Mucosa of descending colon (tissue), 3 donors: ENCODE results near the gene LZTR1. TPM values are rescaled to one million over a fixed set of nuclear protein-coding genes. Genes with fewer than 3 reads are reported as not detected.

Experiments
- ATAC-seq: fragments of 200-7000 bp; cut with Tn5 transposase; one replicate; pipeline ENCODE4 v1.9.1; 2020; ENCODE audit warnings: mild to moderate bottlenecking, moderate library complexity
- DNase-seq, 3 donors: peaks; one replicate each; pipeline ENCODE4 v3.0.0-alpha.2; 2020
- H3K36me3 ChIP-seq: fragments of 200-600 bp; one replicate; pipeline ENCODE4 v1.8.0; 2021; ENCODE audit warnings: low read depth, mild to moderate bottlenecking
- H3K4me1 ChIP-seq: fragments of 200-600 bp; one replicate; pipeline ENCODE4 v1.8.0; 2021; ENCODE audit warnings: low read depth, mild to moderate bottlenecking
- H3K4me3 ChIP-seq: fragments of 200-600 bp; one replicate; pipeline ENCODE4 v1.8.0; 2021; ENCODE audit warnings: mild to moderate bottlenecking
- H3K9me3 ChIP-seq: fragments of 200-600 bp; one replicate; pipeline ENCODE4 v1.8.0; 2021; ENCODE audit warnings: mild to moderate bottlenecking
- intact Hi-C, 2 donors: fragments of 100-400 bp; cut with DNase I in 1 of 2; cut with micrococcal nuclease in 1 of 2; formaldehyde crosslinking; loops; one replicate each; pipeline versions ENCODE4 v1.11.0 to v1.11.1; 2022; cut with DNase I, micrococcal nuclease
- total RNA-seq, 3 donors: library from RNA; stranded (reverse); fragmentation: NEBNext Ultra II Directional in 2 of 3; extraction: Animal tissue kit (Norgen Biotek cat#: 25700) in 2 of 3; gene quantifications; one replicate each; pipeline versions ENCODE4 v1.2.1 to v1.2.4, GENCODE V29; 2021 to 2023
- TF ChIP-seq, protein P1 (sequence below): fragments of 200-600 bp; IDR thresholded peaks from one replicate; pipeline ENCODE4 v1.8.0; 2022; ENCODE audit warnings: antibody characterized with exemption, mild to moderate bottlenecking
- donor health status: DM: no; HTN: no; CAD: no; lungs with moderate emphysema.
- donor health status: DM: no; HTN: no; CAD: no.
- donor health status: DM: no; HTN: yes; CAD: no.

The LZTR1 gene
- total RNA-seq, 3 donors from 2014 or later, result 42.9 to 71.3 (median 43.6) TPM

- Histone ChIP-seq H3K4me3 (peak overlapping the region; percentile 47), H3K36me3 (no peaks in the 10 kb centered on the region), H3K9me3 (peaks cover 5% of the 10 kb centered on the region), H3K4me1 (peaks cover 27% of the 10 kb centered on the region)
- intact Hi-C loops, result loop anchor here in 1 of 2 donors (10.0 kb wide), 1 partner anchor 66 kb away; the partner anchor contains the start of gene CRKL
- TF ChIP-seq, protein P1, sequence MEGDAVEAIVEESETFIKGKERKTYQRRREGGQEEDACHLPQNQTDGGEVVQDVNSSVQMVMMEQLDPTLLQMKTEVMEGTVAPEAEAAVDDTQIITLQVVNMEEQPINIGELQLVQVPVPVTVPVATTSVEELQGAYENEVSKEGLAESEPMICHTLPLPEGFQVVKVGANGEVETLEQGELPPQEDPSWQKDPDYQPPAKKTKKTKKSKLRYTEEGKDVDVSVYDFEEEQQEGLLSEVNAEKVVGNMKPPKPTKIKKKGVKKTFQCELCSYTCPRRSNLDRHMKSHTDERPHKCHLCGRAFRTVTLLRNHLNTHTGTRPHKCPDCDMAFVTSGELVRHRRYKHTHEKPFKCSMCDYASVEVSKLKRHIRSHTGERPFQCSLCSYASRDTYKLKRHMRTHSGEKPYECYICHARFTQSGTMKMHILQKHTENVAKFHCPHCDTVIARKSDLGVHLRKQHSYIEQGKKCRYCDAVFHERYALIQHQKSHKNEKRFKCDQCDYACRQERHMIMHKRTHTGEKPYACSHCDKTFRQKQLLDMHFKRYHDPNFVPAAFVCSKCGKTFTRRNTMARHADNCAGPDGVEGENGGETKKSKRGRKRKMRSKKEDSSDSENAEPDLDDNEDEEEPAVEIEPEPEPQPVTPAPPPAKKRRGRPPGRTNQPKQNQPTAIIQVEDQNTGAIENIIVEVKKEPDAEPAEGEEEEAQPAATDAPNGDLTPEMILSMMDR, result no peak
- ATAC-seq (no peak), DNase-seq (no peak)
Measured at GRCh38 chr22:20980938-20981722, 967 bp upstream of the LZTR1 start.

- H3K4me3 ChIP-seq, result peak overlapping the region; percentile 47
- peaks cover 5% of the 10 kb centered on the region for H3K36me3 ChIP-seq
- peaks cover 27% of the 10 kb centered on the region for H3K4me1 ChIP-seq
- intact Hi-C loops, result loop anchor here in 1 of 2 donors (10.0 kb wide), 1 partner anchor 68 kb away; the partner anchor contains the start of gene CRKL
- TF ChIP-seq, protein P1, result no peak
- H3K9me3 ChIP-seq, result peaks cover 5% of the 10 kb centered on the region
- ATAC-seq (peak; percentile 16), DNase-seq (no peak)
Measured at GRCh38 chr22:20982563-20982882, 426 bp downstream of the LZTR1 start.

DNA sequence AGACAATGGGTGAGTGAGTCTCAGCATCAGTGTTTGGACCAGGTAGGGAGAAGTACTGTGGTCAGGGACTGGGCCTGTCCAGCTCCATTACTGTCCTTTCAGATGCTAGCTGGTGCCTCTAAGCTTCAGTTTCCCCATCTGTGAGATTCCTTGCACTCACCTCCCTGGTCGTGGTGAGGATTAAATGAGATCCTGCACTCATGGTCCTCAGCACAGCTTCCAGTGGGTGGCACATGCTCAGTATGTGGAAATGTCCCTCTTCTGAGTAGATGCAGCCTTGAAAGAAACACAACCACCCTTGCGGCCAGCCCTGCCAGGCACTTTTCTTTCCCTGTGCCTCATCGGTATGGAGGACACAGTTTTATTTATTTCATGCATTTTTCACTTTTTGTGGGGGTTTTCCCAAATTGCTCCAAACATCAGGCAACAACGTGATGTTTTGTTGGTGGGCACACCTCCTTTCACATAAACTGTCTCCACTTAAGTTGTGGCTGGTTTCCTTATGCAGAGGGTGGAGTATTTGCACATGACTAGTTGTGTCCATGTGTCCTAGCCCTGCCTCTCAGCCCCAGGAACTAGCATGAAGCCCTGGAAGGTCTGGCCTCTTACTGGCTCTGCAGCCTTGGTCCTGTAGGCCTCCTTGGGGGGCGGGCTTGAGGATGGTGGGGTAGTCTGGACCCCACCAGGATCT lies 1.1 kb downstream of the LZTR1 start:
- DNase-seq, result no peak

GRCh38 chr22:20985720-20986119 lies 3.6 kb downstream of the LZTR1 start:
- Histone ChIP-seq H3K9me3 (no peaks in the 10 kb centered on the region), H3K36me3 (peaks cover 5% of the 10 kb centered on the region), H3K4me1 (peaks cover 16% of the 10 kb centered on the region), H3K4me3 (no peak overlapping the region)
- intact Hi-C loops, result loop anchor here in 1 of 2 donors (10.0 kb wide), 1 partner anchor 71 kb away; the partner anchor contains the start of gene CRKL
- TF ChIP-seq, protein P1, result no peak
- DNase-seq (no peak), ATAC-seq (no peak)

More for the DNA sequence above, 1.1 kb downstream of the LZTR1 start:
- peaks cover 27% of the 10 kb centered on the region for H3K4me1 ChIP-seq
- H3K9me3 ChIP-seq, result peaks cover 3% of the 10 kb centered on the region
- intact Hi-C loops, result loop anchor here in 1 of 2 donors (10.0 kb wide), 1 partner anchor 68 kb away; the partner anchor contains the start of gene CRKL
- peaks cover 5% of the 10 kb centered on the region for H3K36me3 ChIP-seq
- TF ChIP-seq, protein P1, result no peak
- ATAC-seq, result no peak
- no peak overlapping the region for H3K4me3 ChIP-seq

GRCh38 chr22:20986365-20986764 lies 4.3 kb downstream of the LZTR1 start:
- intact Hi-C loops, result loop anchor here in 1 of 2 donors (10.0 kb wide), 1 partner anchor 72 kb away; the partner anchor contains the start of gene CRKL
- H3K36me3 ChIP-seq, result peaks cover 5% of the 10 kb centered on the region
- no peak overlapping the region for H3K4me3 ChIP-seq
- ATAC-seq, result no peak
- peaks cover 10% of the 10 kb centered on the region for H3K4me1 ChIP-seq
- no peaks in the 10 kb centered on the region for H3K9me3 ChIP-seq
- TF ChIP-seq, protein P1, result no peak
- no peak for DNase-seq
